ENCODE results near the gene GALNT17. TPM values are rescaled to one million over a fixed set of nuclear protein-coding genes. Genes with fewer than 3 reads are reported as not detected.
"Not testable (repeated sequence)": the region's sequence is repeated elsewhere in the genome, so short reads cannot be mapped to it uniquely, and the experiment has no call there.

The GALNT17 gene
- total and polyA plus RNA-seq, 5 donors: 0.71 to 9.0 (median 5.2) TPM

GRCh38 chr7:71262834-71263233 is 130.9 kb downstream of the GALNT17 start:
- ATAC-seq; H3K27me3 ChIP-seq (ENCODE audit: control insufficient read depth, insufficient read depth); H3K4me3 ChIP-seq (ENCODE audit: low read length); DNase-seq; H3K4me1 ChIP-seq (ENCODE audit: control insufficient read depth, insufficient read depth, low read length); H3K9me3 ChIP-seq (ENCODE audit: control insufficient read depth, low read length); intact Hi-C loops (cut with DNase I); H3K27ac ChIP-seq (ENCODE audit: low read length): not testable (repeated sequence)
- 85% methylated on average over 5 of the region's 5 CpGs for WGBS

GRCh38 chr7:71264005-71264404 is 132.1 kb downstream of the GALNT17 start:
- no peaks in the 10 kb centered on the region for H3K4me1 ChIP-seq (ENCODE audit: control insufficient read depth, insufficient read depth, low read length)
- no peak overlapping the region for H3K4me3 ChIP-seq (ENCODE audit: low read length)
- peaks cover 2% of the 10 kb centered on the region for H3K9me3 ChIP-seq (ENCODE audit: control insufficient read depth, low read length)
- ATAC-seq (peak in 1 of 2 donors; percentile 33), DNase-seq (no peak)
- 57% methylated on average over 3 of the region's 3 CpGs for WGBS
- intact Hi-C loops (cut with DNase I): no loop called here
- no peak overlapping the region for H3K27ac ChIP-seq (ENCODE audit: low read length)
- H3K27me3 ChIP-seq (ENCODE audit: control insufficient read depth, insufficient read depth): no peaks in the 10 kb centered on the region

GRCh38 chr7:71266912-71267311 is 135.0 kb downstream of the GALNT17 start:
- no peak for ATAC-seq
- Histone ChIP-seq H3K9me3 (ENCODE audit: control insufficient read depth, low read length) (peaks cover 2% of the 10 kb centered on the region), H3K27ac (ENCODE audit: low read length) (no peak overlapping the region), H3K4me1 (ENCODE audit: control insufficient read depth, insufficient read depth, low read length) (no peaks in the 10 kb centered on the region), H3K27me3 (ENCODE audit: control insufficient read depth, insufficient read depth) (no peaks in the 10 kb centered on the region), H3K4me3 (ENCODE audit: low read length) (no peak overlapping the region)
- intact Hi-C loops (cut with DNase I): no loop called here
- WGBS: 70% methylated on average over 7 of the region's 7 CpGs
- DNase-seq: no peak

GRCh38 chr7:71267734-71268469 is 136.0 kb downstream of the GALNT17 start:
- Histone ChIP-seq H3K27ac (ENCODE audit: low read length) (no peak overlapping the region), H3K27me3 (ENCODE audit: control insufficient read depth, insufficient read depth) (no peaks in the 10 kb centered on the region), H3K4me1 (ENCODE audit: control insufficient read depth, insufficient read depth, low read length) (no peaks in the 10 kb centered on the region), H3K4me3 (ENCODE audit: low read length) (no peak overlapping the region), H3K9me3 (ENCODE audit: control insufficient read depth, low read length) (peaks cover 2% of the 10 kb centered on the region)
- intact Hi-C loops (cut with DNase I): no loop called here
- ATAC-seq (no peak), DNase-seq (no peak)
- WGBS: 67% methylated on average over 5 of the region's 5 CpGs

GRCh38 chr7:71270558-71270957 is 138.6 kb downstream of the GALNT17 start:
- H3K9me3 ChIP-seq (ENCODE audit: control insufficient read depth, low read length): peaks cover 2% of the 10 kb centered on the region
- H3K4me1 ChIP-seq (ENCODE audit: control insufficient read depth, insufficient read depth, low read length): no peaks in the 10 kb centered on the region
- DNase-seq (no peak), ATAC-seq (no peak)
- H3K27ac ChIP-seq (ENCODE audit: low read length): no peak overlapping the region
- no peaks in the 10 kb centered on the region for H3K27me3 ChIP-seq (ENCODE audit: control insufficient read depth, insufficient read depth)
- intact Hi-C loops (cut with DNase I): no loop called here
- WGBS: 43% methylated on average over 2 of the region's 2 CpGs
- H3K4me3 ChIP-seq (ENCODE audit: low read length): no peak overlapping the region

GRCh38 chr7:71271203-71271602 is 139.3 kb downstream of the GALNT17 start:
- intact Hi-C loops (cut with DNase I): no loop called here
- Histone ChIP-seq H3K27ac (ENCODE audit: low read length) (no peak overlapping the region), H3K4me3 (ENCODE audit: low read length) (no peak overlapping the region), H3K27me3 (ENCODE audit: control insufficient read depth, insufficient read depth) (no peaks in the 10 kb centered on the region), H3K9me3 (ENCODE audit: control insufficient read depth, low read length) (no peaks in the 10 kb centered on the region), H3K4me1 (ENCODE audit: control insufficient read depth, insufficient read depth, low read length) (no peaks in the 10 kb centered on the region)
- ATAC-seq (no peak), DNase-seq (no peak)
- 45% methylated on average over 8 of the region's 8 CpGs for WGBS

GRCh38 chr7:71272509-71273490 is 140.9 kb downstream of the GALNT17 start:
- Histone ChIP-seq H3K9me3 (ENCODE audit: control insufficient read depth, low read length) (no peaks in the 10 kb centered on the region), H3K27me3 (ENCODE audit: control insufficient read depth, insufficient read depth) (no peaks in the 10 kb centered on the region), H3K4me1 (ENCODE audit: control insufficient read depth, insufficient read depth, low read length) (no peaks in the 10 kb centered on the region), H3K27ac (ENCODE audit: low read length) (no peak overlapping the region), H3K4me3 (ENCODE audit: low read length) (no peak overlapping the region)
- DNase-seq (no peak), ATAC-seq (no peak)
- 55% methylated on average over 6 of the region's 6 CpGs for WGBS
- intact Hi-C loops (cut with DNase I): no loop called here

- Histone ChIP-seq H3K9me3 (ENCODE audit: control insufficient read depth, low read length) (no peaks in the 10 kb centered on the region), H3K4me1 (ENCODE audit: control insufficient read depth, insufficient read depth, low read length) (no peaks in the 10 kb centered on the region), H3K4me3 (ENCODE audit: low read length) (no peak overlapping the region), H3K27me3 (ENCODE audit: control insufficient read depth, insufficient read depth) (no peaks in the 10 kb centered on the region), H3K27ac (ENCODE audit: low read length) (no peak overlapping the region)
- intact Hi-C loops (cut with DNase I): no loop called here
- ATAC-seq: no peak
- 68% methylated on average over 2 of the region's 2 CpGs for WGBS
- DNase-seq: no peak
Measured at GRCh38 chr7:71278257-71278656, 146.3 kb downstream of the GALNT17 start.

- Histone ChIP-seq H3K27ac (ENCODE audit: low read length) (no peak overlapping the region), H3K4me3 (ENCODE audit: low read length) (no peak overlapping the region), H3K27me3 (ENCODE audit: control insufficient read depth, insufficient read depth) (no peaks in the 10 kb centered on the region), H3K9me3 (ENCODE audit: control insufficient read depth, low read length) (no peaks in the 10 kb centered on the region), H3K4me1 (ENCODE audit: control insufficient read depth, insufficient read depth, low read length) (no peaks in the 10 kb centered on the region)
- DNase-seq (no peak), ATAC-seq (no peak)
- intact Hi-C loops (cut with DNase I): no loop called here
- whole genome bisulfite sequencing: 51% methylated on average over 2 of the region's 2 CpGs
Measured at GRCh38 chr7:71281261-71281660, 149.3 kb downstream of the GALNT17 start.

GRCh38 chr7:71283802-71284201 is 151.9 kb downstream of the GALNT17 start:
- WGBS: 82% methylated on average over 11 of the region's 11 CpGs
- DNase-seq (no peak), ATAC-seq (no peak)

GRCh38 chr7:71285571-71286145 is 153.7 kb downstream of the GALNT17 start:
- H3K4me1 ChIP-seq (ENCODE audit: control insufficient read depth, insufficient read depth, low read length): no peaks in the 10 kb centered on the region
- WGBS: 86% methylated on average over 4 of the region's 4 CpGs
- H3K9me3 ChIP-seq (ENCODE audit: control insufficient read depth, low read length): no peaks in the 10 kb centered on the region
- no peaks in the 10 kb centered on the region for H3K27me3 ChIP-seq (ENCODE audit: control insufficient read depth, insufficient read depth)
- ATAC-seq: no peak
- H3K4me3 ChIP-seq (ENCODE audit: low read length): no peak overlapping the region
- intact Hi-C loops (cut with DNase I): no loop called here
- no peak overlapping the region for H3K27ac ChIP-seq (ENCODE audit: low read length)
- DNase-seq: no peak

More at GRCh38 chr7:71283802-71284201, 151.9 kb downstream of the GALNT17 start:
- Histone ChIP-seq H3K4me3 (ENCODE audit: low read length) (no peak overlapping the region), H3K27me3 (ENCODE audit: control insufficient read depth, insufficient read depth) (no peaks in the 10 kb centered on the region), H3K27ac (ENCODE audit: low read length) (no peak overlapping the region), H3K4me1 (ENCODE audit: control insufficient read depth, insufficient read depth, low read length) (no peaks in the 10 kb centered on the region), H3K9me3 (ENCODE audit: control insufficient read depth, low read length) (no peaks in the 10 kb centered on the region)
- intact Hi-C loops (cut with DNase I): no loop called here
